HG03064 (cell line): ENCODE results near the gene ANKRD33.

ENCODE experiments used
- ATAC-seq: cut with Tn5 transposase; IDR thresholded peaks from one replicate; pipeline ENCODE4 v1.9.1; 2021; ENCODE audit warnings: low read depth; ENCODE audit not compliant: unreplicated experiment

ANKRD33 gene

GRCh38 chr12:51887476-51888315 is at the start of gene ANKRD33:
Gene ANKRD33 (plus strand): TSS chr12:51888103. CDS start chr12:51888187, 84 bp downstream.
- no peak for ATAC-seq

GRCh38 chr12:51838762-51839161 is 49.1 kb upstream of the ANKRD33 start:
- ATAC-seq, result no peak

DNA sequence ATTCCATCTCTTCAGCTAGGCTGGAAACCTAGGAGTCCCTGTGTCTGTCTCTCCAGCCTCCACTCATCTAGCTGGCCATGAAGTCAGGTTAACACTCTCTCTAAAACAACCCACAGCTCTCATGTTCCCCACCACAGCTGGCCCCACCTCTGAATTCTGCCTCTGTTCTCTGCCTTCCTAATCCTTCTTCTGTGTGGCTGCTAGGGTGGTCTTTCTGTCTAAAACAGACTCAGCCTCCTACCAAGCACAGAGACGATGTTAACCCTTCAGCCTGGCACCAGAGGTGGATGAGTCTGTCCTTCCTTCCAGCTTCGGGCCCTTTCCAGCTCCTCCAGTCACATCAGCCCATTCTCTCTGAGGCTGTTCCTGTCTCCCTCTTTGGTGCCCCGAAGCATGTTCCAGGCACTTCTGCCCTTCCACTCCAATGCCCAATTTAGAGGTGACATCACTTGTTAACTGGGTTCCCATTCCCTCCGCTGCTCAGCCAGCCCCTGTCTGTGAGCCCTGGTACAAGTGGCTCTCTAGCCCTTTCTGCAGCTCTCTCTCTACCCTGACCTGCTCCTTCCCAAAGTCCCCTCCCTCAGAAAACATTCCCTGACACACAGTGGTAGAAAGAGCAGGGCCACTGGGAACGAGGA is 48.5 kb upstream of the ANKRD33 start:
- no peak for ATAC-seq

GRCh38 chr12:51840966-51841365 is 46.9 kb upstream of the ANKRD33 start:
- ATAC-seq, result no peak

DNA sequence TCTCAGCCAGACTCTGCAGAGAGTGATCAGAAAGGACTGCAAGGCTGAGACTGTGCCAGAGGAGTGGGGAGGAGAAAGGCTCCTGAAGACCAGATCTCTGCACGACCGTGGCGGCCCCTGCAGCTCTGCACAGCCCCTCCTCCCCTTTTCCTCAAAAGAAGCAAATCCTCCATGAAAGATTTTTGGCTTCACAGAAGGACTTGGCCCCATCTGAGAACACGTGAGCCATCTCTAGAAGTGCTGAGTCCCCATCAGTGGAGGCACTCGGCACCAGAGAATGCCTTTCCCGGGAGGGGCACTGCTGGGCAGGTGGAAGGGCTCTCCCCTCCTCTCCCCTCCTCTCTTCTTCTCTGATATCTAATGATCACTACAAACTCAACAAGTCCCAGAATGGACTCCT is 46.2 kb upstream of the ANKRD33 start:
- ATAC-seq, result no peak

DNA sequence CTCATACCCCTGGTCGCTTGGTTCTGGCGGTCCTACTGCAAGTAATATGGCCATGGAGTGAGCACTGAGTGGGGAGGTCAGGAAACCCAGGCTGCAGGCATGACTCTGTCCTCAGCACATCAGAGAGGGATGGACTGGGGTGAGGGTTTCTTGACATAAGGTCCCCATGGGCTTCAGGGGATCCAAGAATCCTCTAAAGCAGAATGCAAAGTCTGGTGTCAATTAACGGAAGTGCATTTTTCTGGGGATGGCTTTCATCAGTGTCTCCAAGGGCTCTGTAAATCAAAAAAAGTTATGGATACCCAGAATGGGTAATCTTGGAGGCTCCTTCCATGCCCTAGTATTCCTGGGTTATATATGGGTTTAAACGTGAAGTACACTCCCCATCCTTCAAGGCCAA is 43.0 kb upstream of the ANKRD33 start:
- no peak for ATAC-seq

DNA sequence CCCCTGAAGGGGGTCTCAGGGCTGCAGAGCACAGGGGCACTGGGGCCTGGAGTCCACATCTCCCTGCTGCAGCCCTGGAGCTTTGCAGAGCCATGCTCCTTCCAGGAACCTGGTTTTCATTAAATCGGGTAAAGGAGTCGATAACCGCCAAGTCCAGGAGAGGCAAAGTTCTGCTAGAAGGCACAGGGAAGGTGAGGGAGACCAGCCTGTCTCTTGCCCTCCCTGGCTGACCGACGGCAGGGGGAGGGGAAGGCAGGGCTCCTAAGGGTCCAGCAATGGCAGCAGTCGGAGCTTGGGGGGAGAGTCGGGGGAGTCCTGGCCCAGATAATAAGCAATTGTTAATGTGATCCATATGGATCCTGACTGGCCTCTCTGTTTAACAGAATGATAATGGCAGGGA is 42.4 kb upstream of the ANKRD33 start:
- no peak for ATAC-seq

GRCh38 chr12:51846271-51846691 is 41.6 kb upstream of the ANKRD33 start:
- no peak for ATAC-seq

GRCh38 chr12:51846911-51847642 is 40.8 kb upstream of the ANKRD33 start:
- no peak for ATAC-seq

DNA sequence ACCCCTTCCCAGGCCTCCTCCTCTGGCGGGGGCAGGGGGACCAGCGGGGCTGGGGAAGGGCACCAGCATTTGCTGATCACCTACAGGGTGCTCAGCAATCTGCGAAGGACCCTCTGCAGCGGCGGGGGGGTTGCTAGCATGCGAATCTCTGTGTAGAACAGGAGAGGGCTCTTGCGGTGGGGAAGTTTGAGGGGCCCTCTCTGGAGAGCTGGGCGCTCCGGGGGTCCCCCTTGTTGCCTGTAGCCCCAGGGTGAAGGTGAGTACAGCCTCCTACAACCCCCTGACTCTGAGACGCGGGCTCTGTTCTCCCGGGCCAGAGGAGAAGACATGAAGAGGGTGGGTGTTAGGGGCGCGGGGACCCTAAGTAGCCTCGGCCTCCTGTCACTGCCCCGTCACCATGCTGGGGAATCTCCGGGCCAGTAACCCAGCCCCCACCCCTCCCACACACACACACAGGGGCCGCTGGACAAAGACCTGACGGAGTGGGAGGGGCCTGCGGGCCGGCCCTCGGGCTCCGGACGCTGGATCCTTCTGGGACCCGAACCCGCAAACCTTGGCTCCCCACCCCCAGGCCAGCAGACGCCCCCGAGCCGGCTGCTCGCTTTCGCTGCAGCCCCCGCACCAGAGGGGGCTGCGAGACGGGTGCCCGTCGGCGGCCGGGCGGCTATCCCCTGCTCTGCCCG is 40.1 kb upstream of the ANKRD33 start:
- no peak for ATAC-seq

DNA sequence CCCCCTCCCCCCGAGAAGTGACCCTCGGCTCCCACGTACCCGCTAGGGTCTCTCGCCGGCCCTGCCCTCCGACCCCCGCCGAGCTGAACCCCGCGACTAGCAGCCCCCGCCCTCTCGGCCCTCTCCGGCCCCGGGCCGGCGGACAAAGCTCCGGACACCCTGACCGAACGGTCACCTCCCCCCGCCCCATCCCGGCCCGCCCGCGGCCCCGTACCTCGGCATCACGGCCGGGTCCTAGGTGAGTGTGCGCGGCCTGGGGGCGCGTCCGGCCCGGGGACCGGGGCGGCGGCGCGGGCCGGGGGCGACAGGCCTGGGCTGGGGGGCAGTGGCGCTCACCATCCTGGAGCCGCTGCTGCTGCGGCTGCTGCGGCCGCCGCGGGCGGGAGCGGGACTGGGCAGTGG is 39.6 kb upstream of the ANKRD33 start, which contains the start of gene FIGNL2:
TSS of gene FIGNL2 (minus strand) at position 393 of the 402 bp plus-strand sequence. CDS start 26,305 bp downstream, outside the sequence.
- ATAC-seq, result no peak

DNA sequence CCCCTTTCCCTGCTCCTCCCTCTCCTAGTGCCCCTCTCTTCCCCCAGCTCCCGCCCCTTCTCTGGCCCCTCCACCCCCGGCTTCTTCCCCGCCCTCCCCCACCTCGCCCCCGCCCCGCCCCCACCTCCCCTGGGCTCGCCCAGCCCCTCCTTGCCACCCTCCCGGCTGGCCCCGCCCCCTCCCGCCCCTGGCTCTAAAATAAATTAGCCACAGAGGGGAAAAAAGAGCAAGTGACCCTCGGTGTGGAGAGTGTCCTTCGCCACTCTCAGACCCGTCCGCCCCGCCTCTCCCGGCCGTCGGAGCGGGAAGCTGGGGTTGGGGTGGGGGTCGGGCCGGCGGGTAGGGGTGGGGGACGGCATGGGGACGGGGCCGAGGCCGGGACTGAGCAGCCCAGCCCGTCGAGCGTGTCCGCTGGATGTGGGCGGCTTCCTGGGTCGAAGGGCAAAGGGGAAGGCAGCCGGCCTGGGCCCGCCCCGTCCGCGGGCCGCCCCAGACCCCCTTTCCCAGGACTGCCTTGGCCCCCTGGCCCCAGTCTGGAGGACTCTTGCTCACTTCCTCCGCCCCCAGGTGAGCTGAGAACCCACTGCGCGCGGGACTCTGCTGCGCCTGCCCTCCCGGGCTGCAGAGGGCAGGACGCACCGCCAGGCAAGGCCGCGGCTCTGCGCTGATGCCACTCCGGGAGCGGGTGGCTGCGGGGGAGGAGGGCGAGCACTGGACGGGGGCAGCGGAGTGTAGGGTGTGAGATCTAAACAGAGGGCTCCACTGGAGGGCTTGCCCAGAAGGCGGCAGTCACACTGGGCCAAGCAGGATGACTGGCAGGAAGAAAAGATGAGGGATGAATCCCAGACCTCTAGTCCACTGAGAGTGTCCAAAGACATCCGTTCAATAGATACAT is 38.8 kb upstream of the ANKRD33 start:
- ATAC-seq, result no peak

GRCh38 chr12:51850081-51850964 is 37.6 kb upstream of the ANKRD33 start:
- no peak for ATAC-seq

DNA sequence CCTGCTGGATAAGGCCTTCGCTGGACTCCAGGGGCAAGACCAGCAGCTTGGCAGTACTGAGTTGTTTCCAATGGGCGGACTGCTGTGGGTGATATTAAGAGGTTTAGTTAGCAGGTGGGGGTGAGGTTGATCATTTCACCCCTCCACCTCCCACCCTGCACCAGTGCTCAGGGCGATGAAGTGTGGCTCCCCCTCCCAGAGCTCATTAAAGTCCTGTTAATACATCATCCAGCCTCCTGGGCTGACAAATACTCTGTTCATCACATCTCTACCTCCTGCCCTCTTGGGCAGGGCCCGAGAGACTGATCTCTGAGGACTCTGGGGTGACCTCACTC is 37.0 kb upstream of the ANKRD33 start:
- no peak for ATAC-seq

DNA sequence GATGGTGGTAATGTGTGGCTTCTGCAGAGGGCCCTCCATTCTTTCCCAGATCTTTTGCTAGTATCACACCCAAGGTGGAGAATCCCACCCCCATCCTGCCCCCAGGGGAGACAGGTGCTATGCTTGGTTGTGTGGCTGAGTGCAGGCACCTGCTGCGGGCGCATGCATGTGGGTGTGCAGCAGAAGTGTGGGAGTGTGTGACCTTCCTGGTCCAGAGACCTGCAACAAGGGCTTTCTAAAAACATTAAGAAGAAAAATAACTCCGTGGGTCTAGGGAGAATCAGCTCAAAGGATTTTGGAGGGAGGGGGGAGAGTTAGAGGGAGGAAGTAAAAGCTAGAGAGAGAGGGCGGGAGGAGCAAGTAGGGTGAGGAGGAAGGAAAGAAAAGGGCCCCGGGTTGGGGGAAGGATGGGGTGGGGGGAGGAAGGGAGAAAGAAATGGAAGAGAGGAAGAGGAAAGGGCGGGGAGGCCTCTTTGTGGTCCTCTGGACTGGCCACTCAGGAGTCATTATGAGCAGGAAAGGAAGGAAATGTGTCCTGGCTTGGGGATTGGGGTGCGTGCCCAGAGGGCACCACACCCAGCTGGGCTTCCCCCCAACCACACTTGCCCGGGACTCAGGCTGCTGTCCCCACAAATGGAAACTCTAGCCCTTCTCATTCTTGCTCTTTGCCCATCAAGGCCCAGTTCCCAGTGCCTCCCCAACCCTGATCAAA is 36.3 kb upstream of the ANKRD33 start:
- no peak for ATAC-seq

- ATAC-seq, result no peak
Observed at GRCh38 chr12:51852404-51853137, 35.3 kb upstream of the ANKRD33 start.

- ATAC-seq, result no peak
Observed at GRCh38 chr12:51855586-51856428, 32.1 kb upstream of the ANKRD33 start.
